A375 (cell line): ENCODE results near the gene NXF2B. TPM values are rescaled to one million over a fixed set of nuclear protein-coding genes. Genes with fewer than 3 reads are reported as not detected.

ENCODE experiments used
- total RNA-seq: library from RNA; depleted of rRNA; stranded (reverse); fragments of >200 nt; shearing (Covaris generic); gene quantifications from 2 replicates; pipeline ENCODE4 v1.2.3, GENCODE V29; 2014; rRNA removed

Gene NXF2B, protein sequence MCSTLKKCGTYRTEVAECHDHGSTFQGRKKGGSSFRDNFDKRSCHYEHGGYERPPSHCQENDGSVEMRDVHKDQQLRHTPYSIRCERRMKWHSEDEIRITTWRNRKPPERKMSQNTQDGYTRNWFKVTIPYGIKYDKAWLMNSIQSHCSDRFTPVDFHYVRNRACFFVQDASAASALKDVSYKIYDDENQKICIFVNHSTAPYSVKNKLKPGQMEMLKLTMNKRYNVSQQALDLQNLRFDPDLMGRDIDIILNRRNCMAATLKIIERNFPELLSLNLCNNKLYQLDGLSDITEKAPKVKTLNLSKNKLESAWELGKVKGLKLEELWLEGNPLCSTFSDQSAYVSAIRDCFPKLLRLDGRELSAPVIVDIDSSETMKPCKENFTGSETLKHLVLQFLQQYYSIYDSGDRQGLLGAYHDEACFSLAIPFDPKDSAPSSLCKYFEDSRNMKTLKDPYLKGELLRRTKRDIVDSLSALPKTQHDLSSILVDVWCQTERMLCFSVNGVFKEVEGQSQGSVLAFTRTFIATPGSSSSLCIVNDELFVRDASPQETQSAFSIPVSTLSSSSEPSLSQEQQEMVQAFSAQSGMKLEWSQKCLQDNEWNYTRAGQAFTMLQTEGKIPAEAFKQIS
- 3.4 TPM in 1 of 2 replicates, not detected in the other for total RNA-seq

DNA sequence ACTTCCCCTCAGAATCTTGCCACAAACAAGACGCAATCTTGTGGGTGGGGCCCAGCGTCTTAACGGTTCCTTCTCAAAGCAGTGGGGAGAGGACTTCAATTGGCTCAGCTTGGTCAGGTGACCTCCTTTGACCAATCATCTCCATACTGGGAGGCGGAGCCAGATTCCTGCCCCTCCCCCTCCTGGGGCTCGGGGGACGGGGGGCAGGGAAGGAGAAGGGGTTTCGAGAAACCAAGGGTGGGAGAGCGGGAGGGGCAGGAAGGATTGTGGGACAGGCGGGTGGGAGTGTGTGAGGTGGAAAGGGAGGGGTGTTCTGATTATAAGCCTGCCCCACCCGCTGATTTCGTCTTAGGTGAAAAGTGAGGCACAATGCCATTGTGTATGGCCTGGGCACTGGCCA lies at the start of gene NXF2B:
Gene NXF2B (minus strand): TSS at position 101 of the 400 bp plus-strand sequence. CDS start 59,972 bp downstream, outside the sequence.

DNA sequence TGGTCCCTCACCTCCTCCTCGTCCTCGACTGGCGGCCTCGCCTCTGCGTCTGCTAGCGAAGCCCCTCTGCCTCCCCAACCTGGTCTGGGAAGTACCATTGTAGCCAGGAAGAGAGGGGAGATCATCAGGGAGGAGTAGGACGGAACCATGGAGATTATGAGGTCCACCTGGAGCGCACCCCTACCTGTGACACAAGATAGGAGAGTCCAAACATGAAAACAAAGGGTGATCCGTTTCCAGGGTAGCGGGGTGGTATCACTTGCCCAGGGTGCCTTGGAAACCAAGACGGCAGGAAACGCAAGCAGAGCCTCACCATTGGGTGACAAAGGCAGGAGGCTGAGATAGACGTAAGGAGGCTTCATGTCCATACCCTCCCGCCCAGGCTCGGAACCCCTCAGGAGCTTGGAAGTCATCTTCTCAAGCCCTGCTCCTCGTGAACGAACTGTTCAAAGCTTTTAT lies 32.0 kb upstream of the NXF2B start, which contains the start of gene TCP11X2:
Gene TCP11X2 (minus strand): TSS at position 51 of the 459 bp plus-strand sequence.

Other genes starting within 250 kb of the NXF2B start
- gene TCP11X1, start 224.7 kb downstream of the NXF2B start, total RNA-seq, result not detected in 2 replicates
- gene NXF2, start 192.8 kb downstream of the NXF2B start, total RNA-seq, result 2.0 and 4.3 TPM in 2 replicates
- gene TCP11X2, start 31.8 kb upstream of the NXF2B start, total RNA-seq, result not detected in 2 replicates
- gene TMSB15A, start 76.7 kb upstream of the NXF2B start, total RNA-seq, result 0.68 and 1.4 TPM in 2 replicates
- 9.6 and 13.6 TPM in 2 replicates for gene ARMCX5, start 159.5 kb upstream of the NXF2B start, total RNA-seq
- gene GPRASP1, start 211.5 kb upstream of the NXF2B start, total RNA-seq, result 0.11 and 0.61 TPM in 2 replicates